Left ventricle myocardium superior (tissue), 1 donor: Measurements from ENCODE around the gene DCPS. TPM values are rescaled to one million over a fixed set of nuclear protein-coding genes. Genes with fewer than 3 reads are reported as not detected.
A peak's percentile ranks its signal among the peaks of the same experiment; 100 is the strongest.
"Not testable (repeated sequence)": the region's sequence is repeated elsewhere in the genome, so short reads cannot be mapped to it uniquely, and the experiment has no call there.

Experiments
- ATAC-seq: fragments of 200-7000 bp; cut with Tn5 transposase; one replicate; pipeline ENCODE4 v1.9.1; 2020; ENCODE audit warnings: mild to moderate bottlenecking, moderate library complexity
- DNase-seq: peaks from one replicate; pipeline ENCODE4 v3.0.0-alpha.2; 2020
- intact Hi-C: fragments of 100-400 bp; cut with micrococcal nuclease; formaldehyde crosslinking; loops from one replicate; pipeline ENCODE4 v1.11.0; 2022
- total RNA-seq: library from RNA; stranded (reverse); fragmentation: NEBNext Ultra II Directional; extraction: Animal tissue kit (Norgen Biotek cat#: 25700); gene quantifications from one replicate; pipeline ENCODE4 v1.2.1, GENCODE V29; 2021
- donor health status: DM: no; HTN: yes; CAD: no; lungs with severe emphysema.

Gene DCPS
- total RNA-seq, 1 donor from 2014 or later, result 11.1 TPM

DNA sequence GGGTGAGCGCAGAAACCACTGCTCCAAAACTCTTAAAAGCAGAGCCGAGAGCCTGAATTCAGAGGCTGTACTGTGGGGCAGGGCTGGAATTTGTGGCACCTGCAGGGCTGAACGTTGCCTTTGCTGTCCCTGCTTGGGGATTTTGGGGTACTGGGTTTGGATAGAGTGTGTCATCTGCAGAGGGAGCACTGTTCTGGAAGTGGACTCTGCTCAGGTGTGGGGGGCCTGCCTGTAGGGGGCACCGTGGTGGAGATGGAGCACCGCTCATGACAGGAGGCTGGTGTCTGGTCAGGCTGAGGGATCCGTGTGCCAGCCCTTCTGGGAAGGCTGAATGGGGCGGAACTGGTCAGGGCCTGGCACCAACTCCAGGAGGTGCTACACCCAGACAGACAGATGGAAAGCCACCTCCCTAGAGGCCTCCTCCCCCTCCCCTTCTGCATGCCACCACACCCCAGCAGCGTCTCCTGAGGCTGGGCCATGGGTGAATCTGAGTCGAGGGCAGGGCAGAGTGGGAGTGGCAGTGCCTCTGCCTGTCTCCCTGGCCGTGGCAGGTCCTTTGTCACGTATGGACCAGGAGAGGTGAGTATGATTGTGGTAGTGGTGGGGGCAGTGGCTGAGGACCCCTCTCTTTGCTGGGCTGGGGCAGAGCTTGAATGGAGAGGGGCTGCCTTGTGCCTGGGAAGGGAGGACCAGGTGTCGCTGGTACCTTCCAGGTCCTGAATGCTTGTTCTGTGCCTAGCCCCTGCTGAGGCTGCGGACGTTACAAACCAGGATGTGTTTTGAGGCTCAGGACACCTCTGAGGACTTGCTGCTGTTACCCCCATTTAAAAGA lies 63.2 kb downstream of the DCPS start:
- ATAC-seq, result peak; percentile 71
- DNase-seq, result peak; percentile 65

GRCh38 chr11:126367806-126368205 lies 63.9 kb downstream of the DCPS start:
- intact Hi-C loops, ATAC-seq: not testable (repeated sequence)
- DNase-seq, result peak; percentile 22

More for the DNA sequence above, 63.2 kb downstream of the DCPS start:
- intact Hi-C loops, result not testable (repeated sequence)

DNA sequence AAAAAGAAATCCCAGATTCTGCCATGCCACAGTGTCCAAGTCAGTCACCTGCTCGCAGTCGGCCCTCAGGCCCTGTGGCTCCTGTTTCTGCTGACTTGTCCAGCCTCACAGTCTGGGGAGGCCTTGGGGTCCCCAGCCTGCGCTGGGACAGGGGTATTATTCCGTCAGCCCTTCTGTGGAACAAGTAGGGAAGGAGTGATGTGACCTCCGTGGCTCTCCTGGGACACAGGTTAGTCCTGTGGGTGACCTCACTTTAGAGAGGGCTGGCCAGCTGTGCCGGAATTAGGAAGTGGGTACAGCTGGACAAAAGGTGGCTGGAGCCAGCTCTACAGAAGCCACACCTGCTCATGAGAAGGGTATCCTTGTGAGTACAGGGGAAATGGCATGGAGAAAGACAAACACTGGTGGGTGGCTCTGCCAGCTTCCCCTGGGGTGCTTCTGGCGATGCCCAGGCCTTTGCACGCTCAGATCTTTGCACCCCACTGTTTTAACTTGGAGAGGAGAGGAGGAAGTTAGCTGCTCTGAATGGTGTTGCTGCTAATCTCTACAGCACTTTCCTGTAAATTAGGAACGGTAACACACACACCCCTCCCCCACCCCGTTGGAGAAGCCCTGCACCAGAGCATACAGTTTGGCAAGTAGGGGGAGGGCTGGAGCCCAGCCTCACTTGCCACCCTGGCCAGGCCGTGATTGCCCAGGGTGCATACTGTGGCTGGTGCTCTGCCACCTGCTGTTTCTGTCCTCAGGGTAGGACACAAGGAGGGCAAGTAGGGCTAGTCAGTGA lies 64.7 kb downstream of the DCPS start:
- DNase-seq, result peak; percentile 50
- ATAC-seq, intact Hi-C loops: not testable (repeated sequence)

- intact Hi-C loops, result no loop called here
- DNase-seq (no peak), ATAC-seq (no peak)
Observed at GRCh38 chr11:126370016-126370415, 66.2 kb downstream of the DCPS start.

- DNase-seq, result no peak
- intact Hi-C loops, result no loop called here
- no peak for ATAC-seq
Observed at GRCh38 chr11:126371595-126371994, 67.7 kb downstream of the DCPS start.

DNA sequence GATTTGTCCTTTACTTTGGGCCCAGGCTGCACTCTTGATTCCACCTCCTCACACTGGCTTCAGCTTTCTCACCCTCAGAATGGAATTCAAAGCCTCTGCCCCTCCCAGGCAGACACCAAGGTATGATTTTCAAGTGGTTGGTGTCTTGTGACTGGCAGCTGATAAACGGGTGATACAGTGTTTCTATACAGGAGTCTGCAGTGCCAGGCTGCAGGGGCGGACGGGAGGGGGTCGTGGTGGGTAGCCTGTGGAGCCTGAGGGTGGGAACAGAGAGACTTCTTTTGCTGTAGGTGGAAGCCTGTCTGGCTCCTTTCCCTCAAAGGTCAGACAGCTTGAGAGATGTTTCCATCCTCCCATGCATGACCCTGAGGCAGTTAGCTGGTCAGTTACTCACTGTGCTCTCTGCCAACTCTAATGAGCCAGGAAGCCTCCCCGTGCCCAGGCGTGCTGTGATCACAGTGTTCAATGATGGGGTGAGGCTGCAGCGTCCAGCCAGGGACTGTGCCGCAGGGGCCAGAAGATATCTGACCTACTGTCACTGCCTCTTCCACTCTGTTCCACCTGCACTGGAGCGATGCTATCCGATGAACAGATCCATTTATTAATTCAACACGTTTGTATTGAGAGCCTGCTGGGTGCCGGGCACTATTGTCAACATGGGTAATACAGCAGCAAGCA lies 69.7 kb downstream of the DCPS start:
- intact Hi-C loops, DNase-seq: not testable (repeated sequence)
- peak; percentile 87 for ATAC-seq

DNA sequence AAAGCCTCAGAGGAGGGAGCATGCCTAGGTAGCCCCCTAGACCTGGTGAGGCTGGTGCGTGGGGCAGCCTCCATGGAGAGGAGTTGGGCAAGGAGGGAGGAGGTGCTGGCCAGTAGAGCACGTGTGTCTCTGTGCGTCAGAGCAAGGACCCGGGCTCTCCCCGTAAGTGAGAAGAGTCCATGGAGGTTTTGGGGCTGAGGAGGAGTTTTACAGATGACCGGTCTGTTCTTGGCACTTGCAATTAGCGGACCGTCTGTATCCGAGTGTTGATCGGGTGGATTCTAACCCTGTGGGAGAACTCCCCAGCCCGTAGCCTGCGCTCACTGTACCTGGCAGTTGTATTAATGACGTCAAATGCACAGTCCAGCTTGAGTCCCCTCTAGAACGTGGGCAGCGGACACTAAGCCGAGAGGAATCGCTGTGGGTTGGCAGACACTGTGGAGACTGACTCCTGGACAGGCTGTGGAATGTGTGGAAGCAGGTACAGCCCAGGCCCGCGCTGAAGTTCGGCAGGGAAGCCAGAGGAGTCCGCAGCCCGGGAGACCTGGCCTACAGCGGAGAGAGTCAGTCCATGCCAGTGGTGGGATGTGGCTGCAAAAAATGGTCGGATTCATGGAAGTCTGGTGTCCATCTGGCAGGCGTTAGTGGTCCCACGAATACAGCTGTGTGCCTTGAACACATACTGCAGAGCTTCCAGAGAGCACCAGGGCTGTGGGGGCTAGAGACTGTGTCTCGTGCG lies 70.9 kb downstream of the DCPS start:
- intact Hi-C loops, result not testable (repeated sequence)
- ATAC-seq, result peak; percentile 58
- DNase-seq, result peak; percentile 66

- ATAC-seq, result no peak
- DNase-seq, result no peak
- intact Hi-C loops, result no loop called here
Observed at GRCh38 chr11:126375726-126376125, 71.9 kb downstream of the DCPS start.

- intact Hi-C loops, result no loop called here
- ATAC-seq (no peak), DNase-seq (no peak)
Observed at GRCh38 chr11:126378763-126379162, 74.9 kb downstream of the DCPS start.

DNA sequence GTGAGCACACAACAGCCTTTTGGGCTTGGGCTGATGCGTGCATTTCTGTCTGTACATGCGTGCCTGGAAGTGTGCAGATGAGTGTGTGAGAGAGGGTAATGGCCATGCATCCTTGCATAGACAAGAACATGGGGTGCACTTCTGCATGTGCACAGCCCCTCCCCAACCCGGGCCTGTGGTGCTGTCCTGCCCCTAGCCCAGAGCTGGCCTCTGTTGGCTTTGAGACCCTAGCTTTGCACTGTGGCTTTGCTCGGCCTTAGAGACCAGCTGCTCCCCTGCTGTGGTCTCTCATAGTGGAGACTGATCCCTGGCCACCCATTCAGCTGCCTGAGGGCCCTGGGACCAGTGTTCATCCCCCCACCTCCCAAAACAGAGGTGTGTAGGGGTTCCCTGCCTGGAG lies 77.0 kb downstream of the DCPS start:
- intact Hi-C loops, result no loop called here
- no peak for ATAC-seq
- DNase-seq, result peak; percentile 31

DNA sequence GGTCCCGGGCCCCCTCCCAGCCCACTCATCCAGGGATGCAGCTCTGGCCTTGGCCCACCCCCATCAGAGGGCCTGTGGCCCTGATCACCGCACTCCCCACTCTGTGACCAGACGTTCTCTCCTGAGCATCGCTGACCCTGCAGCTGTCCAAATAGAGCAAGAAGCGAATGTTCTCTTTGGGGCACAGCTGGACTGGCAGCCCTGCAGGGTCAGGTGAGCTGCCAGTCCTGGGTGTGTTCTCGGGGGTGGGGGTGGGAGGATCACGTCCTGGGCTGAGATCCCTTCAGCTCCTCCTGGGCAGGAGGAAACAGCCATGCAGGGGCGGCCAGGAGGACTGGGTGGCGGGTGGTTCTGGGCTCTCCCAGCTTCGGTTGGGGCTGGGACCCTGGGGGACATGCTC lies 78.1 kb downstream of the DCPS start:
- DNase-seq, intact Hi-C loops: not testable (repeated sequence)
- ATAC-seq, result peak; percentile 10

GRCh38 chr11:126382641-126383040 lies 78.8 kb downstream of the DCPS start:
- intact Hi-C loops, ATAC-seq: not testable (repeated sequence)
- DNase-seq, result peak; percentile 24

DNA sequence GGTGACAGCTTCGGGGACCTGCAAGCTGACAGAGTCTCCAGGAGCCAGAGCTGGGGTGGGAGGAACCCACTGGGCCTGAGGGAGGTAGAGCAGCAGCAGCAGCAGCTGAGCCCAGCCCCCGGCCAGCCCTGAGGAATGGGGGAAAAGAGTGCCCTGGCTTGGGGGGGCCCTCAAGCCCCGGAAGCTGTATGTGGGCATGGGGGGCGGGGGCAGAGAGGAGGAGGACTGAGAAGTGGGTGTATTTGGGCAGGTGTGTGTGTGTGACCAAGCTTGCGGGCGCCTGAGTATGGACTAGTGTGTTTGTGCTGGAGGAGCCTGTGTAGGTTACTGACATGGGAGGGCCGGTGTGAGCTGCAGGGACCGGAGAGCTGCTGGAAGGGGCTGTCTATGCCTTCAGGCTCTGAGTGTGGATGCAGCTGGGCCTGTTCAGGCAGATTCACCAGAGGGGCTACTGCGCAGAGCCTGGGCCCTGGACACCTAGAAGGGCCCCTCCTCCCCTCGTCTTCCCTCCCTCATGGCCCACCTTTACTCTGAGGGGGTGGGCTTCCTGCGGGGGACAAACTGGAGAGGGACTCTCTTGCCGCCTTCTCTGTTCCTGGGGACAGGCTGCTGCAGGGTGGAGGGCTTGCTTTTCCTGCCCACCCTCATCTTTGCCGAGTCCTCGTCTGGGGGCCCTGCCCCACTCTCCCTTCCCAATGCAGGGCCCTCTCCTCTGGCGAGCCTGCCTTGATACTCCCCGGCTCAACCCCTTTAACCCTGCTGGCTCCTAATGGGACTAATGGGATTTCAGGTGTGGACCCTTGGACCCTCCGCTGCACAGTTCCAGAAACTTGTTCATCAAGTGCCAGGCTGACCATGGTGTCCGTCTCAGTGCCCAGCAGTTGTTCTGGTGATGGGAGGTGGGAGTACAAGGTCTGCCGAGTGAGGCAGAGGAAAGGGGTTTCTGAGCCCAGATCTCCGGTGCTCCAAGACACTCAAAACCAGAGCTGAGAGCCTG lies 79.8 kb downstream of the DCPS start:
- intact Hi-C loops, result no loop called here
- peak; percentile 28 for DNase-seq
- no peak for ATAC-seq

DNA sequence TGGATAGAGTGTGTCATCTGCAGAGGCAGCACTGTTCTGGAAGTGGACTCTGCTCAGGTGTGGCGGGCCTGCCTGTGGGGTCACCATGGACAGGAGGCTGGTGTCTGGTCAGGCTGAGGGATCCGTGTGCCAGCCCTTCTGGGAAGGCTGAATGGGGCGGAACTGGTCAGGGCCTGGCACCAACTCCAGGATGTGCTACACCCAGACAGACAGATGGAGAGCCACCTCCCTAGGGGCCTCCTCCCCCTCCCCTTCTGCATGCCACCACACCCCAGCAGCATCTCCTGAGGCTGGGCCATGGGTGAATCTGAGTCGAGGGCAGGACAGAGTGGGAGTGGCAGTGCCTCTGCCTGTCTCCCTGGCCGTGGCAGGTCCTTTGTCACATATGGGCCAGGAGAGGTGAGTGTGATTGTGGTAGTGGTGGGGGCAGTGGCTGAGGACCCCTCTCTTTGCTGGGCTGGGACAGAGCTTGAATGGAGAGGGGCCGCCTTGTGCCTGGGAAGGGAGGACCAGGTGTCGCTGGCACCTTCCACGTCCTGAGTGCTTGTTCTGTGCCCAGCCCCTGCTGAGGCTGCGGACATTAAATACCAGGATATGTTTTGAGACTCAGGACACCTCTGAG lies 80.7 kb downstream of the DCPS start:
- peak; percentile 19 for DNase-seq
- no peak for ATAC-seq

GRCh38 chr11:126385991-126386728 lies 82.3 kb downstream of the DCPS start:
- ATAC-seq (peak; percentile 2), DNase-seq (peak; percentile 26)
- intact Hi-C loops, result no loop called here

More for the DNA sequence above, 80.7 kb downstream of the DCPS start:
- intact Hi-C loops, result no loop called here

GRCh38 chr11:126386729-126387071 lies 82.8 kb downstream of the DCPS start:
- intact Hi-C loops, result not testable (repeated sequence)
- DNase-seq (peak; percentile 81), ATAC-seq (peak; percentile 83)

DNA sequence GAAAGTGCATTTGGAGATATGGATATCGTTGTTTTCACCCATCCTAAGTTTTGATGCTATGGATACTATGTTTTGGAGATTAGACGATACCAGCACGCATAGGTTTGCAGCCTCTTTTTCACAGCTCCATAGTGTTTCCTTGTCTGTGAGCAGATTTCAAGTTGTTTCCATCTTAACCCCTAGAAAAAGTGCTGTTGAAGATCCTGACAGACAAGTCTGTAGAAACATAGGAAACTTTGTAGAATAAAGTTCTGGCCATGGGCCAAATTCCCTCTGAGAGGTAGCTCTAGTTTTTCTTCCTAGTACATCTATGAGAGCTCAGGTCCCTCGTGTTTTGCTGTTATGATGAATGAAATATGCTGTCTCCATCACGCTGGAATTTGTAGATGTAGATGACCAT lies 84.0 kb downstream of the DCPS start:
- no peak for ATAC-seq
- intact Hi-C loops, result no loop called here
- no peak for DNase-seq
